ENCODE results near the gene SFPQ.
"Not testable (repeated sequence)": the region's sequence is repeated elsewhere in the genome, so short reads cannot be mapped to it uniquely, and the experiment has no call there.

The SFPQ gene

GRCh38 chr1:35137590-35137989 lies 55.4 kb downstream of the SFPQ start:
- DNase-seq, result not testable (repeated sequence)

GRCh38 chr1:35136780-35137179 lies 56.2 kb downstream of the SFPQ start:
- no peak for DNase-seq

Measured in right forelimb (tissue), 1 donor.